Measurements from ENCODE around the gene ANKIB1. TPM values are rescaled to one million over a fixed set of nuclear protein-coding genes. Genes with fewer than 3 reads are reported as not detected.

Gene ANKIB1
- total and polyA plus RNA-seq, 9 of the 15 experiments (the other 6 are each of a cell fraction or from before 2014, with no cell fraction given), result 5.9 to 25.2 (median 16.1) TPM

GRCh38 chr7:92397542-92397941 is 151.8 kb downstream of the ANKIB1 start (continued):
- no peak for TF ChIP-seq CGGBP1 (CRISPR knock-in tag; IDR thresholded peaks at IDR 0.05)

DNA sequence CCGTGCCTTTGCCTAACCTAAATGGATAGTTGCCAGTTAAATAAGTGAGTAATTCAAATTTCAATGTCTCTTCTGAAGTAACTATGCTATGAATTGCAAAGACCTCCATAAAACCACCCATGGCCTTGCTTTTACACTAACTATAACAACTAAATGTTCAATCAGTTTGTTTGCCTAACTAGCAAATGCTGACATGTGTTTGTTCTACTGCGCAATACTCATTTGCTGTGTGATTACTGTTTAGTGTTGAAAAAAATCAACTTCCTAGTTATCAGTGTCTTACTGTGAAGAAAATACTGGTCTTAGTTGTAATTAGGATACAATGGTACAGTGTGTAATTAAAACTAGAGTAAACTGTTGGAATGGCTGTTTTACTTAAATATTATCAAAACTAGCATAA is 154.2 kb downstream of the ANKIB1 start:
- peaks cover 32% of the 10 kb centered on the region; the same call in 1 of the 3 replicates for H3K36me3 ChIP-seq (ENCODE audit: control insufficient read depth, insufficient read depth, low read length)
- ChIA-PET POLR2A (no interaction called here), CTCF (ENCODE audit: low intra/inter-chr PET ratio) (no interaction called here)
- H3K4me2 ChIP-seq (ENCODE audit: insufficient read depth, low read length), result no peak overlapping the region
- DNase-seq (ENCODE audit: extremely low read depth in 1 of 4, low spot score in 3 of 4), result no peak
- H3K9me3 ChIP-seq (replicated peaks; ENCODE audit: control insufficient read depth, insufficient read depth, low read depth, low read length), result no peaks in the 10 kb centered on the region
- no peaks in the 10 kb centered on the region for H3K27me3 ChIP-seq (ENCODE audit: control insufficient read depth in 2 of 2, insufficient read depth in 2 of 2, low read length in 2 of 2)
- WGBS (ENCODE audit: insufficient coverage, low coverage, missing lambda C conversion rate), result 89% methylated on average over 2 of the region's 2 CpGs
- no TSS peak for BruUV-seq (replicated peaks)
- no peak overlapping the region for H3K4me3 ChIP-seq
- intact Hi-C loops (cut with micrococcal nuclease) (loop anchor here (5.0 to 10.0 kb wide), 2 partner anchors 155 to 518 kb away; partner anchors contain the start of genes ANKIB1, KRIT1 and MTERF1), in situ Hi-C loops (cut with MboI) (no loop called here)
- H3K79me2 ChIP-seq (ENCODE audit: control insufficient read depth, insufficient read depth, low read length), result no peaks in the 10 kb centered on the region
- no peaks in the 10 kb centered on the region for H3K4me1 ChIP-seq (replicated peaks in 1 of 2; ENCODE audit: control insufficient read depth in 2 of 2, insufficient read depth in 2 of 2, low read length in 2 of 2)
- no peak for ATAC-seq
- H3K27ac ChIP-seq (ENCODE audit: extremely low read depth, low read depth, low read length), result no peak overlapping the region
- H3K9me1 ChIP-seq (ENCODE audit: control insufficient read depth, insufficient read depth, low read length), result no peaks in the 10 kb centered on the region
- no peak overlapping the region for H2AFZ ChIP-seq (ENCODE audit: low read depth, low read length)
- H3K9ac ChIP-seq (ENCODE audit: insufficient read depth in 1 of 2, low read depth in 2 of 2, low read length in 2 of 2), result no peak overlapping the region
- H4K20me1 ChIP-seq (replicated peaks; ENCODE audit: control insufficient read depth, insufficient read depth, low read length), result no peaks in the 10 kb centered on the region
- FAIRE-seq, result no peak
- TF ChIP-seq RBM15 (IDR thresholded peaks at IDR 0.05; ENCODE audit: insufficient read depth, low read length) (no peak), ZNF324 (CRISPR knock-in tag; IDR thresholded peaks at IDR 0.05) (no peak), ZNF398 (CRISPR knock-in tag; IDR thresholded peaks at IDR 0.05) (no peak), ZNF239 (CRISPR knock-in tag; IDR thresholded peaks at IDR 0.05) (no peak), SMAD3 (CRISPR knock-in tag; conservative IDR thresholded peaks at IDR 0.05) (no peak), NFATC3 (IDR thresholded peaks at IDR 0.05) (no peak), TAF1 (IDR thresholded peaks at IDR 0.05; ENCODE audit: control insufficient read depth, extremely low read depth, insufficient read depth, low read length, severe bottlenecking) (no peak), GTF2E2 (tag; IDR thresholded peaks at IDR 0.05) (no peak), FOXJ3 (CRISPR knock-in tag; IDR thresholded peaks at IDR 0.05) (no peak), ZEB2 (IDR thresholded peaks at IDR 0.05) (no peak), ZBTB43 (CRISPR knock-in tag; IDR thresholded peaks at IDR 0.05) (no peak), SNIP1 (IDR thresholded peaks at IDR 0.05; ENCODE audit: low read depth) (no peak), TRIM28 (IDR thresholded peaks at IDR 0.05) (no peak)
- TF ChIP-seq, protein P1, sequence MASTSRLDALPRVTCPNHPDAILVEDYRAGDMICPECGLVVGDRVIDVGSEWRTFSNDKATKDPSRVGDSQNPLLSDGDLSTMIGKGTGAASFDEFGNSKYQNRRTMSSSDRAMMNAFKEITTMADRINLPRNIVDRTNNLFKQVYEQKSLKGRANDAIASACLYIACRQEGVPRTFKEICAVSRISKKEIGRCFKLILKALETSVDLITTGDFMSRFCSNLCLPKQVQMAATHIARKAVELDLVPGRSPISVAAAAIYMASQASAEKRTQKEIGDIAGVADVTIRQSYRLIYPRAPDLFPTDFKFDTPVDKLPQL (IDR thresholded peaks at IDR 0.05; ENCODE audit: extremely low read depth, insufficient read length), result no peak
- TF ChIP-seq, protein P2, sequence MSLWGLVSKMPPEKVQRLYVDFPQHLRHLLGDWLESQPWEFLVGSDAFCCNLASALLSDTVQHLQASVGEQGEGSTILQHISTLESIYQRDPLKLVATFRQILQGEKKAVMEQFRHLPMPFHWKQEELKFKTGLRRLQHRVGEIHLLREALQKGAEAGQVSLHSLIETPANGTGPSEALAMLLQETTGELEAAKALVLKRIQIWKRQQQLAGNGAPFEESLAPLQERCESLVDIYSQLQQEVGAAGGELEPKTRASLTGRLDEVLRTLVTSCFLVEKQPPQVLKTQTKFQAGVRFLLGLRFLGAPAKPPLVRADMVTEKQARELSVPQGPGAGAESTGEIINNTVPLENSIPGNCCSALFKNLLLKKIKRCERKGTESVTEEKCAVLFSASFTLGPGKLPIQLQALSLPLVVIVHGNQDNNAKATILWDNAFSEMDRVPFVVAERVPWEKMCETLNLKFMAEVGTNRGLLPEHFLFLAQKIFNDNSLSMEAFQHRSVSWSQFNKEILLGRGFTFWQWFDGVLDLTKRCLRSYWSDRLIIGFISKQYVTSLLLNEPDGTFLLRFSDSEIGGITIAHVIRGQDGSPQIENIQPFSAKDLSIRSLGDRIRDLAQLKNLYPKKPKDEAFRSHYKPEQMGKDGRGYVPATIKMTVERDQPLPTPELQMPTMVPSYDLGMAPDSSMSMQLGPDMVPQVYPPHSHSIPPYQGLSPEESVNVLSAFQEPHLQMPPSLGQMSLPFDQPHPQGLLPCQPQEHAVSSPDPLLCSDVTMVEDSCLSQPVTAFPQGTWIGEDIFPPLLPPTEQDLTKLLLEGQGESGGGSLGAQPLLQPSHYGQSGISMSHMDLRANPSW (CRISPR knock-in tag; IDR thresholded peaks at IDR 0.05), result no peak

Measured in K562 (cell line).